Loucy (cell line): ENCODE measurements around the gene PHF12.

Experiments
- H2AFZ ChIP-seq: fragments of 200-600 bp; sonication (generic); 2 replicates; pipeline ENCODE4 v1.6.0; 2016; ENCODE audit warnings: antibody characterized with exemption, mild to moderate bottlenecking, low read length, moderate library complexity
- H3F3A ChIP-seq: fragments of 200-600 bp; 2 replicates; pipeline ENCODE4 v1.6.0; 2016; ENCODE audit warnings: antibody characterized with exemption, low read depth, mild to moderate bottlenecking
- H3K27me3 ChIP-seq: fragments of 200-600 bp; sonication (generic); 2 replicates; pipeline ENCODE4 v1.6.1; 2014; ENCODE audit warnings: low read length, mild to moderate bottlenecking; ENCODE audit not compliant: insufficient read depth, poor library complexity, severe bottlenecking
- H3K36me3 ChIP-seq: fragments of 200-600 bp; sonication (generic); 2 replicates; pipeline ENCODE4 v1.6.1; 2016; ENCODE audit warnings: low read length; ENCODE audit not compliant: insufficient read depth
- H3K4me1 ChIP-seq: fragments of 200-600 bp; sonication (generic); 2 replicates; pipeline ENCODE4 v1.5.1; 2014; ENCODE audit warnings: low read length, mild to moderate bottlenecking; ENCODE audit not compliant: insufficient read depth, poor library complexity, severe bottlenecking
- H3K4me2 ChIP-seq: fragments of 200-600 bp; sonication (generic); 2 replicates; pipeline ENCODE4 v1.6.0; 2014; ENCODE audit warnings: antibody characterized with exemption, low read length, low read depth, mild to moderate bottlenecking; ENCODE audit not compliant: poor library complexity, severe bottlenecking
- H3K4me3 ChIP-seq: fragments of 200-600 bp; sonication (generic); 2 replicates; pipeline ENCODE4 v1.5.1; 2014; ENCODE audit warnings: low read length, mild to moderate bottlenecking, mixed read lengths; ENCODE audit not compliant: poor library complexity, severe bottlenecking
- H3K79me2 ChIP-seq: fragments of 200-600 bp; sonication (generic); 2 replicates; pipeline ENCODE4 v1.6.1; 2014; ENCODE audit warnings: low read length; ENCODE audit not compliant: insufficient read depth
- H3K9ac ChIP-seq: fragments of 200-600 bp; sonication (generic); 2 replicates; pipeline ENCODE4 v1.6.0; 2014; ENCODE audit warnings: mild to moderate bottlenecking, low read depth, low read length, moderate library complexity; ENCODE audit not compliant: poor library complexity, severe bottlenecking
- H3K9me2 ChIP-seq: fragments of 200-600 bp; sonication (generic); replicated peaks from 2 replicates; pipeline ENCODE4 v1.6.1; 2016; ENCODE audit warnings: low read depth, low read length, mixed read lengths
- H3K9me3 ChIP-seq: fragments of 200-600 bp; sonication (generic); 2 replicates; pipeline ENCODE4 v1.6.1; 2014; ENCODE audit warnings: mild to moderate bottlenecking, antibody characterized with exemption, low read length, low read depth; ENCODE audit not compliant: insufficient read depth
- H4K20me1 ChIP-seq: fragments of 200-600 bp; sonication (generic); 2 replicates; pipeline ENCODE4 v1.6.0; 2014; ENCODE audit warnings: antibody characterized with exemption, low read length, mild to moderate bottlenecking; ENCODE audit not compliant: insufficient read depth, poor library complexity, severe bottlenecking
- EZH2phosphoT487 ChIP-seq: fragments of 200-600 bp; IDR thresholded peaks from 2 replicates; pipeline ENCODE4 v1.6.1; 2018; ENCODE audit warnings: antibody characterized with exemption, mild to moderate bottlenecking, moderate library complexity, borderline replicate concordance
- TF ChIP-seq, protein P1 (sequence below): fragments of 200-600 bp; sonication (generic); conservative IDR thresholded peaks from 2 replicates; pipeline ENCODE4 v1.5.1; 2014; ENCODE audit warnings: mild to moderate bottlenecking, antibody characterized with exemption, low read length

Gene PHF12

GRCh38 chr17:28926366-28926765 is 25.0 kb downstream of the PHF12 start:
- Histone ChIP-seq H3K36me3 (peaks cover 55% of the 10 kb centered on the region), H4K20me1 (peaks cover 58% of the 10 kb centered on the region)
- TF ChIP-seq, protein P1, sequence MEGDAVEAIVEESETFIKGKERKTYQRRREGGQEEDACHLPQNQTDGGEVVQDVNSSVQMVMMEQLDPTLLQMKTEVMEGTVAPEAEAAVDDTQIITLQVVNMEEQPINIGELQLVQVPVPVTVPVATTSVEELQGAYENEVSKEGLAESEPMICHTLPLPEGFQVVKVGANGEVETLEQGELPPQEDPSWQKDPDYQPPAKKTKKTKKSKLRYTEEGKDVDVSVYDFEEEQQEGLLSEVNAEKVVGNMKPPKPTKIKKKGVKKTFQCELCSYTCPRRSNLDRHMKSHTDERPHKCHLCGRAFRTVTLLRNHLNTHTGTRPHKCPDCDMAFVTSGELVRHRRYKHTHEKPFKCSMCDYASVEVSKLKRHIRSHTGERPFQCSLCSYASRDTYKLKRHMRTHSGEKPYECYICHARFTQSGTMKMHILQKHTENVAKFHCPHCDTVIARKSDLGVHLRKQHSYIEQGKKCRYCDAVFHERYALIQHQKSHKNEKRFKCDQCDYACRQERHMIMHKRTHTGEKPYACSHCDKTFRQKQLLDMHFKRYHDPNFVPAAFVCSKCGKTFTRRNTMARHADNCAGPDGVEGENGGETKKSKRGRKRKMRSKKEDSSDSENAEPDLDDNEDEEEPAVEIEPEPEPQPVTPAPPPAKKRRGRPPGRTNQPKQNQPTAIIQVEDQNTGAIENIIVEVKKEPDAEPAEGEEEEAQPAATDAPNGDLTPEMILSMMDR: no peak
- no peak for TF ChIP-seq EZH2phosphoT487

GRCh38 chr17:28925912-28926365 is 25.4 kb downstream of the PHF12 start:
- TF ChIP-seq, protein P1: no peak
- no peak for TF ChIP-seq EZH2phosphoT487
- Histone ChIP-seq H3K27me3 (no peaks in the 10 kb centered on the region), H3K36me3 (peaks cover 59% of the 10 kb centered on the region), H4K20me1 (peaks cover 58% of the 10 kb centered on the region), H2AFZ (no peak overlapping the region), H3K79me2 (peaks cover 79% of the 10 kb centered on the region), H3F3A (no peaks in the 10 kb centered on the region), H3K4me1 (peaks cover 27% of the 10 kb centered on the region), H3K9me2 (no peaks in the 10 kb centered on the region), H3K4me3 (peak overlapping the region; percentile 36), H3K9me3 (no peaks in the 10 kb centered on the region), H3K9ac (peak overlapping the region; percentile 17), H3K4me2 (peak overlapping the region; percentile 68)

More at GRCh38 chr17:28926366-28926765, 25.0 kb downstream of the PHF12 start:
- peak overlapping the region; percentile 17 for H3K9ac ChIP-seq
- no peaks in the 10 kb centered on the region for H3K9me2 ChIP-seq
- H3K4me1 ChIP-seq: peaks cover 27% of the 10 kb centered on the region
- H3K9me3 ChIP-seq: no peaks in the 10 kb centered on the region
- peaks cover 82% of the 10 kb centered on the region for H3K79me2 ChIP-seq
- H3K4me3 ChIP-seq: peak overlapping the region; percentile 36
- no peak overlapping the region for H2AFZ ChIP-seq
- H3K27me3 ChIP-seq: no peaks in the 10 kb centered on the region
- H3K4me2 ChIP-seq: peak overlapping the region; percentile 68
- no peaks in the 10 kb centered on the region for H3F3A ChIP-seq

DNA sequence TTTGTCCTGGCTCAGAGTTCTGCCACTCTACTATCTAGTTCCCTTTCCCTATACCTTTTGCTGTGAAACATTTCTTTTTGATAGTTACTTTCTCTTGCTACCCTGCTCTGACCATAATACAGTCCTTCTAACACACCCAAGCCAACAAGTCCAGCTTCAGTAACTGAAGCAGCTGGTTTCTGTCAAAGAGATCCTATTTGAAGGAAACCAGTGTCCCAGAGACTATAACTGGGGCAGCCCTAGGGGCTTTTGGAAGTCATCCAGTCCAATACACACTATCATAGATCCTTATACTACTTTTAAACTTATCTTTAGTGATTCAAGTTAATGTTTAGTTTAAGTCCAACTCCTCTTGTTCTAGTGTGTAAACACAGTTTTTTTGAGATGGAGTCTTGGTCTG is 31.1 kb downstream of the PHF12 start:
- no peaks in the 10 kb centered on the region for H3K9me3 ChIP-seq
- no peaks in the 10 kb centered on the region for H3K9me2 ChIP-seq
- H3K36me3 ChIP-seq: peaks cover 96% of the 10 kb centered on the region
- peaks cover 2% of the 10 kb centered on the region for H3K4me1 ChIP-seq
- H3K27me3 ChIP-seq: no peaks in the 10 kb centered on the region
- H3K9ac ChIP-seq: no peak overlapping the region
- TF ChIP-seq, protein P1: no peak
- TF ChIP-seq EZH2phosphoT487: no peak
- H4K20me1 ChIP-seq: peaks cover 15% of the 10 kb centered on the region
- no peak overlapping the region for H3K4me2 ChIP-seq
- H3F3A ChIP-seq: no peaks in the 10 kb centered on the region
- H3K4me3 ChIP-seq: no peak overlapping the region
- no peak overlapping the region for H2AFZ ChIP-seq
- peaks cover 28% of the 10 kb centered on the region for H3K79me2 ChIP-seq
